GM08714 (cell line): ENCODE measurements around the gene UBE2G2.

Source experiments
- H3K4me3 ChIP-seq: fragments of 200-500 bp; sonication (Bioruptor generic); 2 replicates; pipeline ENCODE4 v1.5.1; 2014; ENCODE audit warnings: mild to moderate bottlenecking, low read length, inconsistent platforms
- ZNF274 ChIP-seq: IDR thresholded peaks from 2 replicates; pipeline ENCODE4 v1.6.1; 2012; ENCODE audit warnings: mild to moderate bottlenecking, low read depth, low read length

Gene UBE2G2

DNA sequence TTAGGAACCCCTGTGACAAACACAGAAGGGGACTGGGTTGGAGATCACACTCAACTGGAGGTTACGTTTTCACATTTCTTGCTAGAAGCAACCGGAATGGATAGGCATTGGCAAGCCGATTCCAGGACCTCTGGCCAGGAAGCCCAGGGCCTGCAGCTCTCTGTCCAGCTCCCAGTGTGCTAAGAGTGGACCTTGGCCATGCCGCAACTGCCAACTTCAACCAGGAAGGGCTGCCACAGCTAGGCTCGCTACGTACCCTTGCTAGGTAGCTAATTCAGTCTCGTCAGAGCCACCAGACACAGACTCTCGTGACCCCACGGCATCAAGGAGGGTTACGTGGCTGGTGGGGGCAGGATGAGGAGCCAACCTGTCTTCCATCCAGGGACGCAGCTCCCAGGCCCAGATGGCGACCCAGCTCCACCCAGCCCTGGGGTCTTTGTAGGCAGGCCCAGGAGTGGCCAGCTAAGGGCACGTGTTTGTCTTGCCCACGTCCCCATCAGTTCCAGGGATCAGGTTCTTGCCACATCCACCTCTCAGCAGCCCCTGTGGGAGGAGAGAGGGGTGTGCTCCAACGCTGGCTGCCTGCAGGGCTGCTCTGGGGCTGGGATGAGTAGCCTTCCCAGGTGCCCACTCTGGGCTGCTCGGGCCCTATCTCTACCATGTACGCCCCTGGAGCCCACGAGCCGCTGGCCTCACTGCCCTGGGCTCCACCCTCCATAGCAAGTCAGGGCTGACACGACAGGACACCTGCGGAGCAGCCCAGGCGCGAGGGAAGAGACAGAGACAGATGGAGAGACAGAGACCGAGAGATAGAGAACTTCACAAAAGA, 39.2 kb downstream of the UBE2G2 start:
- no peak for TF ChIP-seq ZNF274
- no peak overlapping the region for H3K4me3 ChIP-seq

- H3K4me3 ChIP-seq, result no peak overlapping the region
- no peak for TF ChIP-seq ZNF274
Observed at GRCh38 chr21:44761747-44762208, 39.8 kb downstream of the UBE2G2 start.

- no peak for TF ChIP-seq ZNF274
- H3K4me3 ChIP-seq, result no peak overlapping the region
Observed at GRCh38 chr21:44761011-44761729, 40.5 kb downstream of the UBE2G2 start.

DNA sequence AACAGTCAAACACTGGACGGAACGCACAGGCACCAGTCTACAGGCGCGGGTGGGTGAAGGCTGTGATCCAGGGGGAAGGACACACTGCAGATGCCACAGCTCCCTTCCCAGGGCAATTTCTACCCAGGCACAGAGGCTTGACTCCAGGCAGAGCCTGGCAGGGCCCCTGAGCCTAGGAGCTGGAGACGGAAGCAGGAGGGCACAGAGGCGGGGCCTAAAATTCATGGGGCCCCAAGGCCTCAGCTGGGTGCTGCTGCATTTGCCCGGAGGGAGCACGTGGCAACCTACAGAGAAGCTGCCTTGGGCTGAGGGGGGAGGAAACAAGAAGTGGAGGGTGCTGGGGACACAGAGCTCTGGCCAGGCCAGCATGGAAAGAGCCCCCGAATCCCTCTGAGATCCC, 41.2 kb downstream of the UBE2G2 start:
- TF ChIP-seq ZNF274, result no peak
- H3K4me3 ChIP-seq, result no peak overlapping the region

- no peak for TF ChIP-seq ZNF274
- H3K4me3 ChIP-seq, result no peak overlapping the region
Observed at GRCh38 chr21:44759628-44760285, 41.9 kb downstream of the UBE2G2 start.

- H3K4me3 ChIP-seq, result no peak overlapping the region
- TF ChIP-seq ZNF274, result no peak
Observed at GRCh38 chr21:44758781-44759627, 42.6 kb downstream of the UBE2G2 start.

- TF ChIP-seq ZNF274, result no peak
- H3K4me3 ChIP-seq, result no peak overlapping the region
Observed at GRCh38 chr21:44758141-44758561, 43.5 kb downstream of the UBE2G2 start.

GRCh38 chr21:44757731-44758130, 43.9 kb downstream of the UBE2G2 start:
- H3K4me3 ChIP-seq, result no peak overlapping the region
- TF ChIP-seq ZNF274, result no peak

GRCh38 chr21:44756423-44757185, 45.0 kb downstream of the UBE2G2 start:
- no peak for TF ChIP-seq ZNF274
- no peak overlapping the region for H3K4me3 ChIP-seq

- H3K4me3 ChIP-seq, result no peak overlapping the region
- no peak for TF ChIP-seq ZNF274
Observed at GRCh38 chr21:44755227-44755626, 46.4 kb downstream of the UBE2G2 start.

- H3K4me3 ChIP-seq, result no peak overlapping the region
- no peak for TF ChIP-seq ZNF274
Observed at GRCh38 chr21:44753357-44753756, 48.3 kb downstream of the UBE2G2 start.

DNA sequence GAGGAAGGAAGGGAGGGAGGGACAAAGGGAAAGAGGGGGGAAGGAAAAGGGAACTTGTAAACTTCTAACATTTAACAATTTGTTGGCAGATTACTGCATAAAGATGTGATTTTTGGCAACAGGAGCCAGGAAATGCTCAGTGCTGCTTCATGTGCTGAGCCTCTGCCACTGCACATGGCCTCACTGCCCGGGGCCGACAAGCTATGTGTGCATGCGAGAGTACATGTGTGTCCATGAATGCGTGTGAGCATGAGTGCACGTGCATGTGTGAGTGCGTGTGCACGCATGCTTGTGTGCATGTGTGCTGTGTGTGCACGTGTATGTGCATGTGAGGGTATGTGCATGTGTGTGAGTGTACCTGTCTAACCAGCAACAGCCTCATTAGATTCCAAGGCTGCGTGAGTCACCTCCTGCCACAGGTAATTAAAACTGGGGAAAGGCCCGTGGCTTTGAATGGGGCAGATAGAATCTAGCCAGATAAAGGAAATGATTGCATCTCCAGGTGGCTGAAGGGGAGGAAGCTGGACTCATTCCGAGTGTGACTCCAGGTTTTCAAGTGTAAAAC, 48.9 kb downstream of the UBE2G2 start:
- H3K4me3 ChIP-seq, result no peak overlapping the region
- no peak for TF ChIP-seq ZNF274
